ENCODE results near the gene WFS1. TPM values are rescaled to one million over a fixed set of nuclear protein-coding genes. Genes with fewer than 3 reads are reported as not detected.

The WFS1 gene
- total and polyA plus RNA-seq, 2 of the 4 experiments (the other 2 are of a cell fraction), result 9.7 to 42.4 TPM

DNA sequence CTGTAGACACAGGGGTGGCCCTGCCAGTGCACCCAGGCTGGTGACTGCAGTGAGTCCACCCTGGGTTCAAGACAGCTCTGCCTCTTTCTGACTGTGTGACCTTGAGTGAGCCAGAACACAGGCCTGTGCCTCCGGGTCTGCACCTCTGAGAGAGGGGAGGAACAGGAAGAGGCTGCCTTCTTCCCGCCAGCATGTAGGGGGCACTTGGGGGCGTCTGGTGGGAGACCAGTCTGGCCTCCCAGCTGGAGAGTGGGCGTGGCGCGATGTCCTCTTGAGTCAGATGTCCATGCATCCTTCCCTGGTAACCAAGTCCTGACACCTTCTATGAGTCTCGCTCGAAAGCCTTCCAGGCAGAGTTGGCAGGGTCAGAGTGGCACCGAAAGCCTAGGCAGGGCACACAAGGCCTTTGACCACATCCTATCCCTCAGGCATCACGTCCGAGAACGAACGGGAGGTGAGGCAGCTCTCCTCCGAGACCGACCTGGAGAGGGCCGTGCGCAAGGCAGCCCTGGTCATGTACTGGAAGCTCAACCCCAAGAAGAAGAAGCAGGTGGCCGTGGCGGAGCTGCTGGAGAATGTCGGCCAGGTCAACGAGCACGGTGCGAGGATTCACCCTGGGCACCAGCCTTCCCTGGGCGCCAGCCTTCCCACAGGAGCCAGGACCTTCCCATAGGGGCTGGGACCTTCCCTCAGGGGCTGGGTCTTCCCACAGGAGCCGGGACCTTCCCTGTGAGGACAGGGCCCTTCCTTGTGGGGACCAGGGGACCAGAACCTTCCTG, 21.3 kb downstream of the WFS1 start:
- H2BK20ac ChIP-seq (ENCODE audit: low read depth, low read length), result no peak overlapping the region
- H4K91ac ChIP-seq (ENCODE audit: insufficient read depth, low read depth, low read length), result no peak overlapping the region
- H4K8ac ChIP-seq (ENCODE audit: low read depth in 2 of 2, low read length in 2 of 2), result no peak overlapping the region
- BruUV-seq (replicated peaks), result no TSS peak
- no peak overlapping the region for H3K56ac ChIP-seq (ENCODE audit: extremely low read depth, insufficient read depth, low read length)
- CTCF ChIA-PET, result interaction anchor here (0.6 kb wide), 1 partner anchor 37 kb away, joined by 3 read pairs; no protein-coding TSS in a partner anchor
- no peak overlapping the region for H3K9ac ChIP-seq (ENCODE audit: low read depth, low read length)
- no peak overlapping the region for H3K27ac ChIP-seq (ENCODE audit: insufficient read depth, low read length)
- intact Hi-C loops (cut with micrococcal nuclease), result no loop called here
- no peak overlapping the region for H2AK9ac ChIP-seq (replicated peaks; ENCODE audit: low read depth, low read length, poor library complexity)
- no peak overlapping the region for H3K23ac ChIP-seq (ENCODE audit: low read depth, low read length)
- no peak overlapping the region for H2BK5ac ChIP-seq (ENCODE audit: low read depth, low read length, poor library complexity, severe bottlenecking)
- POLR2A ChIA-PET (ENCODE audit: unreplicated experiment), result no interaction called here
- dilution Hi-C loops (cut with HindIII; ENCODE audit: low sequenced_read_pairs, unreplicated experiment), result no loop called here
- 93% methylated on average over 6 of the region's 25 CpGs; no CpG with 5 or more reads in 1 of the 2 experiments for WGBS, 2 experiments (ENCODE audit: extremely low coverage in 2 of 2, insufficient read length in 1 of 2)
- no peak overlapping the region for H2BK15ac ChIP-seq (ENCODE audit: low read depth, low read length)
- no peak overlapping the region for H3K4ac ChIP-seq (ENCODE audit: low read depth, low read length)
- no peak overlapping the region for H2AFZ ChIP-seq (replicated peaks; ENCODE audit: low read length, poor library complexity)
- in situ Hi-C loops (cut with MboI; ENCODE audit: low sequenced_read_pairs), result no loop called here
- no peak overlapping the region for H4K5ac ChIP-seq (ENCODE audit: low read depth, low read length)
- H4K20me1 ChIP-seq (ENCODE audit: insufficient read depth, low read length), result no peaks in the 10 kb centered on the region
- peaks cover 74% of the 10 kb centered on the region for H3K36me3 ChIP-seq (ENCODE audit: control insufficient read depth, insufficient read depth, low read length)
- H3K79me1 ChIP-seq (ENCODE audit: low read depth in 1 of 2, low read length in 2 of 2), result no peaks in the 10 kb centered on the region
- H3K4me1 ChIP-seq (ENCODE audit: control insufficient read depth, insufficient read depth, low read length), result no peaks in the 10 kb centered on the region
- no peak overlapping the region for H2BK120ac ChIP-seq (ENCODE audit: low read depth, low read length)
- no peak overlapping the region for H3K14ac ChIP-seq (replicated peaks; ENCODE audit: low read depth, low read length)
- no peaks in the 10 kb centered on the region for H3K9me3 ChIP-seq (ENCODE audit: control insufficient read depth, insufficient read depth, low read length)
- H3K18ac ChIP-seq (ENCODE audit: low read depth, low read length), result no peak overlapping the region
- H3K9me1 ChIP-seq (ENCODE audit: insufficient read depth, low read length), result peaks cover 3% of the 10 kb centered on the region; the same call in 1 of the 2 replicates
- DNase-seq (no peak), ATAC-seq (ENCODE audit: low read depth) (no peak)
- no peak overlapping the region for H2AK5ac ChIP-seq (ENCODE audit: low read depth, low read length)
- H3K4me3 ChIP-seq (ENCODE audit: insufficient read depth, low read depth, low read length), result no peak overlapping the region
- TF ChIP-seq, protein P1, sequence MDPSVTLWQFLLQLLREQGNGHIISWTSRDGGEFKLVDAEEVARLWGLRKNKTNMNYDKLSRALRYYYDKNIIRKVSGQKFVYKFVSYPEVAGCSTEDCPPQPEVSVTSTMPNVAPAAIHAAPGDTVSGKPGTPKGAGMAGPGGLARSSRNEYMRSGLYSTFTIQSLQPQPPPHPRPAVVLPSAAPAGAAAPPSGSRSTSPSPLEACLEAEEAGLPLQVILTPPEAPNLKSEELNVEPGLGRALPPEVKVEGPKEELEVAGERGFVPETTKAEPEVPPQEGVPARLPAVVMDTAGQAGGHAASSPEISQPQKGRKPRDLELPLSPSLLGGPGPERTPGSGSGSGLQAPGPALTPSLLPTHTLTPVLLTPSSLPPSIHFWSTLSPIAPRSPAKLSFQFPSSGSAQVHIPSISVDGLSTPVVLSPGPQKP (IDR thresholded peaks at IDR 0.05; ENCODE audit: borderline replicate concordance, low read depth, low read length), result no peak
- 0 out of 2 replicates have a peak, but pooled peaks have one; percentile 35 for TF ChIP-seq CEBPB (IDR thresholded peaks at IDR 0.05; ENCODE audit: low read depth, low read length)
- no peaks in the 10 kb centered on the region for H3K27me3 ChIP-seq (ENCODE audit: control insufficient read depth, insufficient read depth, low read length)
- H3K4me2 ChIP-seq (ENCODE audit: low read depth, low read length), result no peak overlapping the region

All from IMR-90 (cell line).